ENCODE data around the gene CCDC92. TPM values are rescaled to one million over a fixed set of nuclear protein-coding genes. Genes with fewer than 3 reads are reported as not detected.

Gene CCDC92
- total RNA-seq, 1 donor from 2014 or later, result 55.1 TPM

DNA sequence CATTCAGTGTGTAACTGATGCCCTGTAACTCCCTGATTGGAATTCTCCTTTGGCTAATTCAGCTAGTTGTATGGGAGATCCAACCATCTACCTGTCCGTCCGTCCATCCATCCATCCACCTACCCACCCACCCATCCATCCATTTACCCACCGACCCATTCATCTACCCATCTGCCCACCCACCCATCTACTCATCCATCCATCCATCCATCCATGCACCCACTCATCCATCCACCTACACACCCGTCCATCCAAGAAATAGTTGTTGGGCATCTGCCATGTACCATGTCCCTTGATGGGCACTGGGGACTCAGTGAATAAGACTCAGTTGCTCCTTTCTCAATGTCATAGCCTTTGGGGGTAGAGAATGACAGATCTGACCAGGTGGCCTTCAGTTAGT, 48.1 kb downstream of the CCDC92 start:
- Mint-ChIP-seq H3K4me1 (no peaks in the 10 kb centered on the region), H3K27me3 (ENCODE audit: low read depth) (no peaks in the 10 kb centered on the region), H3K9me3 (peaks cover 7% of the 10 kb centered on the region), H3K36me3 (no peaks in the 10 kb centered on the region), H3K27ac (no peak overlapping the region), H3K4me3 (no peak overlapping the region)
- TF ChIP-seq, protein P1, sequence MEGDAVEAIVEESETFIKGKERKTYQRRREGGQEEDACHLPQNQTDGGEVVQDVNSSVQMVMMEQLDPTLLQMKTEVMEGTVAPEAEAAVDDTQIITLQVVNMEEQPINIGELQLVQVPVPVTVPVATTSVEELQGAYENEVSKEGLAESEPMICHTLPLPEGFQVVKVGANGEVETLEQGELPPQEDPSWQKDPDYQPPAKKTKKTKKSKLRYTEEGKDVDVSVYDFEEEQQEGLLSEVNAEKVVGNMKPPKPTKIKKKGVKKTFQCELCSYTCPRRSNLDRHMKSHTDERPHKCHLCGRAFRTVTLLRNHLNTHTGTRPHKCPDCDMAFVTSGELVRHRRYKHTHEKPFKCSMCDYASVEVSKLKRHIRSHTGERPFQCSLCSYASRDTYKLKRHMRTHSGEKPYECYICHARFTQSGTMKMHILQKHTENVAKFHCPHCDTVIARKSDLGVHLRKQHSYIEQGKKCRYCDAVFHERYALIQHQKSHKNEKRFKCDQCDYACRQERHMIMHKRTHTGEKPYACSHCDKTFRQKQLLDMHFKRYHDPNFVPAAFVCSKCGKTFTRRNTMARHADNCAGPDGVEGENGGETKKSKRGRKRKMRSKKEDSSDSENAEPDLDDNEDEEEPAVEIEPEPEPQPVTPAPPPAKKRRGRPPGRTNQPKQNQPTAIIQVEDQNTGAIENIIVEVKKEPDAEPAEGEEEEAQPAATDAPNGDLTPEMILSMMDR (IDR thresholded peaks at IDR 0.05; ENCODE audit: unreplicated experiment), result no peak
- DNase-seq (ENCODE audit: low spot score in 2 of 2, unreplicated experiment in 2 of 2), result no peak

DNA sequence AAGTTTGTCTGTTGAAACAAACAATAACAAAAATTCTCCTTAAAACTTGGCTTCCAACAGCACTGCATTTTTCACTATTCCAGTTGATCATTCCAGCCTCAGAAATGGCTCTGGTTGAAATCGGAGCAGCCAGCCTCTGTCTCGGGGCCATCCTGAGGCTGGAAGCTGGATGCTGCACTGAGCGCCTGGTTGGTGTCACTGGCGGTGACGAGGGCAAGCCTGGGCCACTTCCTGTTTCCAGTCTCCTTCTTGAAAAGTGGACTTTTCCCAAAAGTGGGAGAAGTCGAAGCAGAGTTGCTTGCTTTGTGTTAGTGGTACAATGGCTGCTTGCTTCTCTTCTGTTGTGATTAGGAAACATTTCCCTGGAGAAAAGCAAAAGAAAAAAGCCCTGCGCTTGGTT, 48.7 kb downstream of the CCDC92 start:
- TF ChIP-seq, protein P1 (IDR thresholded peaks at IDR 0.05; ENCODE audit: unreplicated experiment), result no peak
- Mint-ChIP-seq H3K27ac (no peak overlapping the region), H3K4me3 (no peak overlapping the region), H3K9me3 (peaks cover 3% of the 10 kb centered on the region), H3K27me3 (ENCODE audit: low read depth) (no peaks in the 10 kb centered on the region), H3K4me1 (no peaks in the 10 kb centered on the region), H3K36me3 (no peaks in the 10 kb centered on the region)
- no peak for DNase-seq (ENCODE audit: low spot score in 2 of 2, unreplicated experiment in 2 of 2)

DNA sequence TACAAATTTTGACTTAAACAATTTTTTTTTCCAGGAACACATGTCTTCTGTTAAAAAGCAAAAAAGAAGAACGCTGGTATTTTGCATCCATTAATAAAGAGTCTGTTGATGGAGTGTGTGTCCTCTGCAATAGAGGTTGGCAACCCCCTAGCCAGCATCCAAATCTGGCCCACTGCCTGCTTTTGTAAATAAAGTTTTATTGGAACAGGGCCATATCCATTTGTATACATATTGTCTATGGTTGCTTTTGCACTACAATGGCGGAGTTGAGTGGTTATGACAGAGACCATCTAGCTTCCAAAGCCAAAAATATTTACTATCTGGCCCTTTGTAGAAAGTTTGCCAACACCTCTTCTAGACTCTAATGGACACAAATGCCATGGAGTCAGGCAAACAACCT, 49.6 kb downstream of the CCDC92 start:
- no peak overlapping the region for H3K4me3 Mint-ChIP-seq
- TF ChIP-seq, protein P1 (IDR thresholded peaks at IDR 0.05; ENCODE audit: unreplicated experiment), result no peak
- H3K4me1 Mint-ChIP-seq, result no peaks in the 10 kb centered on the region
- no peak overlapping the region for H3K27ac Mint-ChIP-seq
- no peak for DNase-seq (ENCODE audit: low spot score in 2 of 2, unreplicated experiment in 2 of 2)
- H3K27me3 Mint-ChIP-seq (ENCODE audit: low read depth), result no peaks in the 10 kb centered on the region
- H3K9me3 Mint-ChIP-seq, result no peaks in the 10 kb centered on the region
- H3K36me3 Mint-ChIP-seq, result no peaks in the 10 kb centered on the region

DNA sequence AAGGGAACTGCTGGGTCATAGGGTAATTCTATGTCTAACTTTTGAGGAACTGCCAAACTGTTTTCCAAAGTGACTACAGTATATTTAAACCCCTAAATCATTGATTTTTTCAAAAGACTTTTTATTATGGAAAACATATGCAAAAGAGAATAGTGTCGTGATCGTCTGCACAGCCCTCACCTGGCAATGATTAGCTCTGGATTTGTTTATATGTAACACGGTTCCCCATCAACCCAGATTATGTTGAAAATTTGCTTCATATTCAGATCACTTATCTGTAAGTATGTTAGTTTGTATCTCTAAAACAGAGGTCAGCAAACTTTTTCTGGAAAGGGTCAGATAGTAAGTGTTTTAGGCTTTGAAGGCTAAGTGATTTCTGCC, 52.7 kb downstream of the CCDC92 start:
- Mint-ChIP-seq H3K27ac (no peak overlapping the region), H3K4me1 (peaks cover 2% of the 10 kb centered on the region), H3K9me3 (no peaks in the 10 kb centered on the region), H3K36me3 (no peaks in the 10 kb centered on the region), H3K27me3 (ENCODE audit: low read depth) (peaks cover 5% of the 10 kb centered on the region), H3K4me3 (no peak overlapping the region)
- TF ChIP-seq, protein P1 (IDR thresholded peaks at IDR 0.05; ENCODE audit: unreplicated experiment), result no peak
- DNase-seq (ENCODE audit: low spot score in 2 of 2, unreplicated experiment in 2 of 2), result no peak

DNA sequence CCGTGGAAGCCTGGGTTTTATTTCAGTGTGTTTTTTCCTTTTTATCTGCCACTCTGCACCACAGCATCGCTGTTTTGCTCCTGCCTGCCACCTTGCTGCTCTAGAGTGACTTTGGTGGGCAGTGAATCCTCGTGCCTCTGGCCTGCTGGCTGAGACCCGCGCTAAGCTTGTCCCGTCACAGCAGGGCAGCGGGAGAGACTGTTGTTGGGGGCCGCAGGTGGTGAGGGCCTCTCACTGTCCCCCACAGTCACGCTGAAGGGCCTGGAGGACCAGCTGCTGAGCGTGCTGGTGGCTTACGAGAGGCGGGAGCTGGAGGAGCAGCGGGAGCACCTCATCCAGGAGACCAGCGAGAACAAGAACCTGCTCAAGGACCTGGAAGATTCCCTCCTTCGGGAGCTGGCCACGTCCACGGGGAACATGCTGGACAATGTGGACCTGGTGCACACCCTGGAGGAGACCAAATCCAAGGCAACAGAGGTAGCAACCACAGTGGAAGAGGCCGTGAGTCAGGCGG, 55.2 kb downstream of the CCDC92 start:
- no peaks in the 10 kb centered on the region for H3K9me3 Mint-ChIP-seq
- H3K27ac Mint-ChIP-seq, result no peak overlapping the region
- no peak overlapping the region for H3K4me3 Mint-ChIP-seq
- H3K4me1 Mint-ChIP-seq, result peaks cover 7% of the 10 kb centered on the region
- no peaks in the 10 kb centered on the region for H3K36me3 Mint-ChIP-seq
- TF ChIP-seq, protein P1 (IDR thresholded peaks at IDR 0.05; ENCODE audit: unreplicated experiment), result no peak
- H3K27me3 Mint-ChIP-seq (ENCODE audit: low read depth), result peaks cover 7% of the 10 kb centered on the region
- DNase-seq (ENCODE audit: low spot score in 2 of 2, unreplicated experiment in 2 of 2), result no peak

DNA sequence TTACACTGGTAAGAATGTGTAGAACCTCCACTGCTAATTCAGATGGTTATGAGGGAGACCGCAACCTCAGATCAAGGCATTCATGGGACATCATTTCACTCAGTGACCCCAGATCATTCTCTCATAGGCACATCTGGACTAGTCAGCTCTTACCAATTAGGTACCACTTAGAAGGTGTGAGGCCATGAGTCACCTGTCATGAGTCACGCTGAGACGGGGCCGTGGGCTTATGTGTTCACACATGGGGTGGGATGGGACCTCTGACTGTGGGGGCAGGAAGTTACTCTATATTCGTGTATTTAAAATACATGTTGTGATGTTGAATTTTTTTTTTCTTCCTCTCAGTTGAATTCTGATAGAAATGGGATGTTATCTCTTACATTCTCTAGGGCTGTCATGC, 55.9 kb downstream of the CCDC92 start:
- peaks cover 8% of the 10 kb centered on the region for H3K4me1 Mint-ChIP-seq
- no peak overlapping the region for H3K4me3 Mint-ChIP-seq
- no peaks in the 10 kb centered on the region for H3K9me3 Mint-ChIP-seq
- TF ChIP-seq, protein P1 (IDR thresholded peaks at IDR 0.05; ENCODE audit: unreplicated experiment), result no peak
- DNase-seq (ENCODE audit: low spot score in 2 of 2, unreplicated experiment in 2 of 2), result no peak
- H3K36me3 Mint-ChIP-seq, result no peaks in the 10 kb centered on the region
- H3K27ac Mint-ChIP-seq, result no peak overlapping the region
- peaks cover 7% of the 10 kb centered on the region for H3K27me3 Mint-ChIP-seq (ENCODE audit: low read depth)
